ENCODE data around the gene BICRAL.
"Not testable (repeated sequence)": the region's sequence is repeated elsewhere in the genome, so short reads cannot be mapped to it uniquely, and the experiment has no call there.

Gene BICRAL

DNA sequence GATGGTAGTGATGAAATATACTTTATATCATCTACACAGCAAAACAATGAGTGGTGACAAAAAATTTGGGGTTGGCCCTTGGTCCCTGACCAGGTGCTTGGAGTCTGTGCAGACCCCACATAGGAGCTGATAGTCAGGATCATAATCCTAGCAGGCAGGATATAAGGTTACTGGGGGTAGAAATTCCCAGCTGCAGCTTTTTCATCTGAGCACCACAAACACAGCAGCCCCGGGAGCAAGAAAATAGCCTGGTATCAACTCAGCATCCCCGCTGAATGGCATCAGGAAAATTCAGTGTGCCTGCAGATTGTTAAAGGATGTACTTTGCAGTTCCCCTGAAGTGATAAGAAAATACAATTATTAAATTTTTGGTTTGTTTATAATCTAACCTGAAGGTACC, 69.7 kb downstream of the BICRAL start:
- DNase-seq = no peak

DNA sequence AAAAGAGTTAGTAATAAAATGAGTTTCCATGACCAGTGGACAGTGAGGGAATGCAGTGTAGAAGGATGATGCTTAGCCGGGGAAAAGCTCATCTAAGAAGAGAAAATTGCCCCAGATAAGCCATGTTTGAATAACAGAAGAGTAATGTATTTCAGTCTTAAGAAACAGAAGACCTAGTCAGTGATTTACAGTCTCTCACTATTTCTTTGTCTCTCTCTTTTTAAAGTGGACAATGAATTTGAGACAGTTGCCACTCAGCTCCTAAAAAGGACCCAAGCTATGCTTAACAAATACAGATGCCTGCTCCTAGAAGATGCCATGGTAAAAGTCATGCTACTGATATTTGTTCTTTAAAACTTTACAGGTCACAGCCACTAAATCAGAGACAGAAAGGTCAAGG, 78.2 kb downstream of the BICRAL start:
- DNase-seq = no peak

DNA sequence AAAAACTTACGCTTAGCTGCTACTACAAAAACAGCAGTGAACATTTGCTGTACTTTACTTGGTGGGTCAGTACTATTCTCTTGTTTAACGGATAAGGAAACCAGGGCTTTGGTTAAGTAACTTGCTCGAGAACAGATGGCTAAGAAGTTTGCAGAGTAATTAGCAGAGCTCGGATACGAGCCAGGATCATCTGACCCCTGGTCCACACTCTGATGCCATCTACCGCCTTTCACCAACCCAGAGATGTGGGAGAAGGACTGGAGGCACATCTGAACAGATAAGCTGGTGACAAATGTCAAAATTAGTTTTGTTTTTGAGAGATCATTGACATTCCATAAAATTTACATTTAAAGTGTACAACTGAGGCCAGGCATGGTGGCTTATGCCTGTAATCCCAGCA, 78.6 kb downstream of the BICRAL start:
- no peak for DNase-seq

DNA sequence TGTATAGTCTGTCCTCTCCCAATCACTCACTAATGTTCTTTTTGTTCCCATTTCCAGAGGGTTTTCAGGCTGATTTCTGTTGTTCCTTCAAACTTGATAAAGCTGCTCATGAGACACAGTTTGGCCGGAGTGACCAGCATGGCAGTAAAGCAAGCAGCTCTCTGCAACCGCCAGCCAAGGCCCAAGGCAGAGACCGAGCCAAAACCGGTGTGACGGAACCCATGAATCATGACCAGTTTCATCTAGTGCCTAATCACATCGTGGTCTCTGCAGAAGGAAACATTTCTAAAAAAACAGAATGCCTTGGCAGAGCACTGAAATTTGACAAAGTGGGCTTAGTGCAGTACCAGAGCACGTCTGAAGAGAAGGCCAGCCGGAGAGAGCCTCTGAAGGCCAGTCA, 82.8 kb downstream of the BICRAL start:
- DNase-seq = no peak

DNA sequence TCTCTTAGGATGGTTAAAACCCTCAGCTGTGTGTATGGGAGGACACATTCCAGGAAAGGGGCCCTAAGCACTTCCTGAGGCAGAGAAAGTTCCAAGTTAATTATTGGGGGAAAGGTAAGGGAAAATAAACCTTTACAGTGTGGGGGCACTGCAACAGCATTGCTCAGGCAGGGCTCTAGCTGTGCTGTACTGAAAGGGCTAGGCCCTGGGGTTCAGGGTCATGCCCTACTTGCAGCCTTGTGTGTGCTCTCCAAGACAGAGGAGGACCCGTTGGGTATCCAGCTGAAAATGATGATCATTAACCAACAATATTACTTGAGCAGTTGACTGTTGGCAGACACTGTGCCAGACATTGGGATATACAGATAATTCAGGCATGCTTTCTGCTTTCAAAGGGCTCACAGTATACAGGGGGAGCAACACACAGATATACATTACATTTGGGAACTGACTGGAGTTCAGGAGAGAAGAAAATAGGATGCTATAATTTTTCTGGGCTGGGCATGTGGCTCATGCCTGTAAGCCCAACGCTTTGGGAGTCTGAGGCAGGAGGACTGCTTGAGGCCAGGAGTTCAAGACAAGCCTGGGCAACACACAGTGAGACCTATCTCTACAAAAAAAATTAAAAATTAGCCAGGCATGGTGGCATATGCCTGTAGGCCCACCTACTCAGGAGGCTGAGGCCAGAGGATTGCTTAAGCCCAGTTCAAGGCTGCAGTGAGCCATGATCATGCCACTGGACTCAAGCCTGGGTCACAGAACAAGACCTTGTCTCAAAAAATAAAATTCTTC, 88.5 kb downstream of the BICRAL start:
- no peak for DNase-seq

DNA sequence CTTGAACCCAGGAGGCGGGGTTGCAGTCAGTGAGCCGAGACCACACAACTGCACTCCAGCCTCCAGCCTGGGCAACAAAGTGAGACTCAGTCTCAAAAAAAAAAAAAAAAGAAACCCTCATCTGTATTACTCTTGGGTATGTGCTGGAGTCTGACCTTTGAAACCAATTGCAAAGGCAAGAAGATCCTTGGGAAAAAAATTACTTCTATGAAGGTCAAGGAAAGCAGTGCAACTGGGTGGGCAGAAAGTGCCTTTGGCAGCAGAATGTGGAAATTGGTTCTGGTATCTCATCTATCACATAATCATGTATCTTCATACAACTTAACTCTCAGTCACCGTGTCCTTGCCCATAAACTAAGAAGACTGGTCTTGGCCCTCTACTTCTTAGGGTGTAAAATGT, 89.9 kb downstream of the BICRAL start:
- no peak for DNase-seq

DNA sequence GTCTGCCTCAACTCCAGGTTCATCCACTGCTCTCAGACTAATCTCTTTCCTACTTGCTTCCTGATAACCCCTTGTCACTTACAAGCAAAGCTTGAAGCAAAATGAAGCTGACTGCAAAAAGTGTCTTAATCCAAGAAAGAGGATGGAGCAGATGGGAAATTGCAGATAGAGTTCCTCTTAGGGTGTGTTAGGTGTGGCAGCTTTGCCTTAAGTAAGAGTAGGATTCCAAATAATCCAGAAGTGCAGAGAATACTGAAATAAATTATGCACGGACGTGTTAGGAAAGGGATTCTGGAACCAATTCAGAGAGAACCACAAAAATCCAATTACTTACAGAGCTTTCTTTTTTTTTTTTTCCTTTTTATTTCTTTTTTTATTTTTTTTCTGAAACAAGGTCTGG, 91.5 kb downstream of the BICRAL start:
- DNase-seq = no peak

DNA sequence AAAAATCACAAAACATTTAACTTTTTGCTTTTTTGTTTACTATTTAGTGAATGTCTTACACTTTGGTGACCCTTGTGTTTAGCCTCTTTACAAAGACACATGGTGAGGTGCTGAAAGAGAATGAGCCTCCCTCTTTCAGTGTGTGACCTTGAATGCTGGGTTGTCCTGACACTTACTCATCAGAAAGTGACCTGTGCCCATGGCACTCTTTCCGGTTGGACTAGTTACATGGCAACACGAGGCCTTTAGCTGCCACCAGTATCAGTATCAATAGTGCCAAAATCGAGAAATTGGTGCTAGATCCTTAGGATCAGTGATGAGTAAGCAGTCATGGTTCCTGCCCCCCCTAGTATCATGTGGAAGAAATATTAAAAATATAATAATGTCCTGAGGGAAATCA, 95.8 kb downstream of the BICRAL start:
- DNase-seq = no peak

DNA sequence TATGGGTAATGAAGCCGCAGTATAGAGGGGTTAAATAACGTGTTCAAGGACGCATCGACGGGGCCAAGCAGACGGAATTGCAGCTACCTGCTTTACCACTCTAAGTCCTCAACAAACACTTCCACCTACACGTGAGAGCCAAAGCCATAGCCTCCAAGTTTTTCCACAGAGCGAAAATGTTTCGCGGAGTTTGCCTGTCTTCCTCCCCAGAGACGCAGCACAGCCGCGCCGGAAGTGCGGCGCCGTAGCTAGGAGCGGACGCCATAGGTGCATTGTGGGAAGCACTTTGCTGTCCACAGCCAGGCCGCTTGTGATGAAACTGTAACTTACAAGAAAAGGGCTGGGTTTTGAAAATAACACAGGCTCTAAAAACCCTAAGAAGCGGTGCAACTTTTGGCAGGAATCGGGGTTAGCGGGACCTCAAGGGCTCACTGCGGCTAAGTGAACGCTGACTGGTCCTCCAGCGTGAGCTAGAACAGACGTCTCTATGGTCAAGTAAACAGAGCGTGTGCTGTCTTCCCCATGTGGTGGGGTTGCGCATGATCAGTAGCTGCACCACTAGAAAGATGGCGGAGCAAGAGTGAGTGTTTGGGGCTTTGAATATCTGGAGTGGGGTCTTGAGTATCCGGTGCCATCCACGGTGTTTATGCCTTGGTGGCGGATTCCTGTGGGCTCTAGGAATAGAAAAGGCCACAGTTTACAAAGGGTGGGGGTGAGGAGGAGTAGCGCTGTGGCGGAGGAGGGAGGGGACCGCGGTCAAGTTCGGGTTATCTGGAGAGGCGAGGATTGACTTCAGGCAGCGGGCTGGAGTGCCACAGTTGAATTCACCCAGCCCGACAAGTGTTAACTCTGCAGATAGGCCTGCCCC, 97.8 kb downstream of the BICRAL start, which contains the start of gene RPL7L1:
Gene RPL7L1, plus strand, starts transcription at position 245 of the 868 bp plus-strand sequence. Its CDS starts 295 bp downstream, at position 540.
- DNase-seq = peak; percentile 89

DNA sequence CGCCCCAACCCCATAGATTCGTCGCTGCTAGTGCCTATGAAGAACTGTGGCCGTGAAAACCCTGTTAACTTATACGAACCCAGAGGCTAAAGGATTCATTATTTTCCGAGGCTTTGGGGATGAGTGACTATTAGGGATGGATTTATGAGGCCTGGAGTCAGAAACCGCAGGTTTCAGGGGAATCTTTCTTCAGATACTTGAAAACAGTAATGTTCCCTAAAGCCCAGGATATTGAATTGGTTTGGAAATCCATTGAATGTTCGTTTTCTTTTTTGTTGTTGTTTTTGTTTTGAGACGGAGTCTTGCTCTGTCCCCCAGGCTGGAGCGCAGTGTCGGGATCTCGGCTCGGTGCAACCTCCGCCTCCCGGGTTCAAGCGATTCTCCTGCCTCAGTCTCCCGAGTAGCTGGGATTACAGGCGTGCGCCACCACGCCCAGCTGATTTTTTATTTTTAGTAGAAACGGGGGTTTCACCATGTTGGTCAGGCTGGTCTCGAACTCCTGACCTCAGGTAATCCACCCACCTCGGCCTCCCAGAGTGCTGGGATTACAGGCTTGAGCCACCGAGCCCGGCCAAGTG, 98.5 kb downstream of the BICRAL start:
- DNase-seq = peak; percentile 61

DNA sequence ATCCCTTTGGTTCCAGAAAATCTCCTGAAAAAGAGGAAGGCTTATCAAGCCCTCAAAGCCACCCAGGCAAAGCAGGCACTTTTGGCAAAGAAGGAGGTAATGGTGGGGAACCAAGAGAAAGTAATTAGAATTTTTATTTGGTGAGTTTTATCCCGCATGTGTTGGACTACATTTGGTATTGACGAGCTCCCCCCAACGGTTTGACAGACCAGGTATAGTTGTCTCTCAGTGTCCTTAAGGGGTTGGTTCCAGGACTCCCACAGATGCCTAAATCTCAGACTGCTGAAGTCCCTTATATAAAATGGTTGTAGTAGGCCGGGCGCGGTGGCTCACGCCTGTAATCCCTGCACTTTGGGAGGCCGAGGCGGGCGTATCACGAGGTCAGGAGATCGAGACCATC, 99.0 kb downstream of the BICRAL start:
- DNase-seq = not testable (repeated sequence)

DNA sequence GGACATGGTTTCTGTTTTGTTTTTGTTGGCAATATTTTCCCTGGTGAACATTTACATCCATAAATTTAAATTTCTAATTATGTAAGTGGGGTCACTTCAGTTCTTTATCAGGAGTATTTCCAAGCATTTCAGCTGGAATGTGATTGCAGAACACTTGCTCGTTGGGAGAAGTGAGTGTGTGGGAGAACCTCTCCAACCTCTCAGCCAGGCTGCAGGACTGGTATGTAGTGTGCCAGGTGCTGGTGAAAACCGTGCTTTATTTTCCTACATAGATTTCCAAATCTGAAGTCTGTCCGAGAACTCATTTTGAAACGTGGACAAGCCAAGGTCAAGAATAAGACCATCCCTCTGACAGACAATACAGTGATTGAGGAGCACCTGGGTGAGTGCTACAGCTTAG, 103.8 kb downstream of the BICRAL start:
- DNase-seq = no peak

DNA sequence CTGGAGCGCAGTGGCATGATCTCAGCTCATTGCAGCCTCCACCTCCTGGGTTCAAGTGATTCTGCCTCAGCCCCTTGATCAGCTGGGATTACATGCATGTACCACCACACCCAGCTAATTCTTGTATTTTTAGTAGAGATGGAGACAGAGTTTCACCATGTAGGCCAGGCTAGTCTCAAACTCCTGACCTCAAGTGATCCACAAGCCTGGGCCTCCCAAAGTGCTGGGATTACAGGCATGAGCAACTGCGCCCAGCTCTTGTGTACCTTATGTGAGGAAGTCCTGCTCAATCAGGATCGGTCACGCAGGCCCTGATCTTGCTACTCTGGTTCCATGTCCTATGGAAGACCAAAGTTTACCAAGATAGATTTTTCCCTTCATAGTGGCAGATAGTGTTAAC, 106.3 kb downstream of the BICRAL start:
- DNase-seq = not testable (repeated sequence)

DNA sequence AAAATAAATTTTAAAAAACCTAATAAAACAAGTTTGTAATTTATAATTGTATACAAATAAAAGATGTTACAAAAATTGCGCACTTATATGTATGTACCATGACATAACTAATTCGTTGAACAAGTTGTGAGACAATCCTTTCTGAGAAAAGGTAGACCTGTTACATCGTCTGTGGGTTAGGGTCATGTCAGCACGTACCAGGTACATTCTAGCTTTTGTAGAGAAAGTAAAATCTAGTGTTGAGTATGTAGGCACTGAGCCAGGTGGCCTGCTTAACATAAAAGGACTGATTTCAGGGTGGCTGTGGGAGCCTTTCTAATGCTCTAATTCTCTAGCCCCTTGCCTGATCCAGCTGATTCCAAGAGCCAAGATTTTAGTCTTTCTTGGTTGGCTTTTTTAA, 108.0 kb downstream of the BICRAL start:
- no peak for DNase-seq

DNA sequence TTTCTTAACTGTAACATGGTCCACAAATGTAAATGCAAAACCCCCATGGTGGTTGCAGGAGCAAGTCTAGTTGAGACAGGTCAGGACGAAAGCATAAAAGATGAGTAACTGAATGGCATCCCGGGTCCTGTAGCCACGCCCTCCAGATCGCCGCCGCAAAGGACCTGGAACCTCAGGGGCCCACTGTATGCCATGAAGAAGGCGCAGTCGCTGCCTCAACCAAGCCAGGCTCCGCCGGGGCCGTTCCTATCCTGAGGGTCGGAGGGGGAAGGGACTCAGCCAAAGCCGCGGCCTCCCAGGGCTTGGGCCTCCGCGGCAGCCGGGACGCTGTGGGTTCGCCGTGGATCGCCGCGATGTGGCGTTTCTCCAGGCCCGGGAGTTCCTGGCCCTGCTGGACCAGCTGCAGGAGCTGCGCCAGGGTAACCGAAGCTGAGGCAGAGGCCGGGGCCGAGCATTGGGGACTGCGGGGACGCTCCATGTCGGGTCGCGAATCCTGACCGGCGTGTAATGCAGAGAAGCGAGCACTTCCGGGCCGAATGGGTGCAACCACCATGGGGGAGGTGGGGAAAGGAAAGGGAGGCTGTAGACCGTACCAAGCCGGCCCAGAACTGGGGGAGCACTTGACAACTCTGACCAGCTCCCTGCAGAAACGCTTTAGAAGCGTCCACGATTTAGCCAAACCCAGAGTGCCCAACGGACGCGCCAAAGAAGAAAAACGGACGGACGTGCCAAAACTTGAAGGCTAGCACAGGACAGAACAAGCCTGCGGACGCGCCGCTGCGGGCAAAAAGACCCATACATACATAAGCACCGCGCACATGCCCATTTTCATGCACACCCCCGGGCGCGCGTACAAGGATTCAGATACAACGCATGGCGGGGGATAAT, 108.7 kb downstream of the BICRAL start:
- DNase-seq = peak; percentile 93

DNA sequence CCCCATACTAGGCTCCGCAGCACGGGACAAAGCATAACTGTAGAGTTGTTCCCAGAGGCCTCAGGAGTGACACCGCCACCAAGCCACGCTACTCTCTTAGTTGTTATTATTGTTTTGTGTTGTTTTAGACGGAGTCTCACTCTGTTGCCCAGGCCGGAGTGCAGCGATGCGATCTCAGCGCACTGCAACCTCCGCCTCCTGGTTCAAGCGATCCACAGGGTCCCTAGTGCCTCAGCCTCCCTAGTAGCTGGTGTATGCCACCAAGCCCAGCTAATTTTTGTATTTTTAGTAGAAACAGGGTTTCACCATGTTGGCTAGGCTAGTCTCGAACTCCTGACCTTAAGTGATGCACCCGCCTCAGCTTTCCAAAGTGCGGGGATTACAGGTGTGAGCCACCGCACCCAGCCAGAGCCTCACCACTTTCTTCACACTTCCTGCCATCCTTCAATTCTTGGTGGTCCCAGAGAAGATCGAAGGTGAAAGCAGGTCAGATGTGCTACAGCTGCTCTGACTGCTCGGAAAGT, 109.4 kb downstream of the BICRAL start:
- no peak for DNase-seq

DNA sequence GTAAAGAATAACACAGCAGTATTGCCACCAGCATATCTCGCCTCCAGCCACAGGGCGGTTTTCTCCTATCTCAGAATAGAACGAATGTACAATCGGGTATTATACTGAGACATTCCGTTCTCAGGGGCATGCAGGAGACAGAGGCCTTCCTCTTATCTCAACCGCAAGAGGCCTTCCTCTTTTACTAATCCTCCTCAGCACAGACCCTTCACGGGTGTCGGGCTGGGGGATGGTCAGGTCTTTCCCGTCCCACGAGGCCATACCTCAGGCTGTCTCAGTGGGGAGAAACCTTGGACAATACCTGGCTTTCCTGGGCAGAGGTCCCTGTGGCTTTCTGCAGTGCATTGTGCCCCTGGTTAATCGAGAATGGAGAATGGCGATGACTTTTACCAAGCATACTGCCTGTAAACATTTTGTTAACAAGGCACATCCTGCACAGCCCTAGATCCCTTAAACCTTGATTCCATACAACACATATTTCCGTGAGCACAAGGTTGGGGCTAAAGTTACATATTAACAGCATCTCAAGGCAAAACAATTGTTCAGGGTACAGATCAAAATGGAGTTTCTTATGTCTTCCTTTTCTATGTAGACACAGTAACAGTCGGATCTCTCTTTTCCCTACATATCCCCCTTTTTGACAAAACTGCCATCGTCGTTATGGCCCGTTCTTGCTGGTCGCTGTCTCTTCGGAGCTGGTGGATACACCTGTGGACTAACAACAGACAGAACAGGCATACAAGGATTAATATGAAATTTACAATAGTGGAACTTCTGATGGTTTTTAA, 112.4 kb downstream of the BICRAL start:
- DNase-seq = not testable (repeated sequence)

DNA sequence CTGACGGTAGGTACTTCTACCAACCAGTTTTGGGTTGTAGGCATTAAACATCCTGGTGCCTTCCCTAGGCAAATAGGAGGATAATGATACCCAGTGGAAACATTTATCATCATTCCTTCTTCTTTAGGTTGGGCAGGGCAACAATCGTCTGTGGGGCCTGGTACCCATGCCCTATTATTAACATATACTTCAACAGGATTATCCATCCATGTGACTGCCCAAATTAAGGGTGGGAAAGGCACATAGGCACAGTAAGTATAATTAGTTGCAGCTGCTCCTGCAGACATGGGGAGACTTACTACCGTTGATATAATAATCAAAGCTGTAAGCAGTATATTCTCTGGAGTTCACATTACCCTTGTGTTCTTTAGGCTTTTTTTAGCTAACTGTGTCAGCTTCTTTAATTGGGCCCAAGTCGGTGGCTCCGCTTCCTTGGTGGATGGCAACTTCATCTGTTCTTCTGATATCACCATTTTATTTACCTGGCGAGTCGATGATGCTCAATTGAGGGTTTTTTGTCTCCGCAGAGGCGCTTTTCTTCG, 114.4 kb downstream of the BICRAL start:
- DNase-seq = no peak

DNA sequence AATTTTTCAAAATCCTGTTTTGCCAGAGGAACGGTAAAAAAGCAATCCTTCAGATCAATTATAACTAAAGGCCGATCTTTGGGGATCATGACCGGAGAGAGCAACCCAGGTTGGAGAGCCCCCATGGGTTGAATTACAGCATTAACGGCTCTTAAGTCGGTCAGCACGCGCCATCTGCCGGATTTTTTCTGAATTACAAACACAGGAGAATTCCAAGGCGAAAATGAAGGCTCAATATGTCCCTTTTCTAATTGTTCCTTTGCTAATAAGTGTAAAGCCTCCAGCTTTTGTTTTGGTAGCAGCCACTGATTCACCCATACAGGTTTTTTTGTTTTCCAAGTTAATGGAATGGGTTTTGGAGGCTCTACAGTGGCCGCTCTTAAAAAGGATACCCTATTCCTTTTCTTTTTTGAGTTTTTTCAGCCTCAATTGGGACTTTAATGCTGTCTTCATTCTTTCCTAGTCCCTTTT, 117.1 kb downstream of the BICRAL start:
- DNase-seq = peak; percentile 84

DNA sequence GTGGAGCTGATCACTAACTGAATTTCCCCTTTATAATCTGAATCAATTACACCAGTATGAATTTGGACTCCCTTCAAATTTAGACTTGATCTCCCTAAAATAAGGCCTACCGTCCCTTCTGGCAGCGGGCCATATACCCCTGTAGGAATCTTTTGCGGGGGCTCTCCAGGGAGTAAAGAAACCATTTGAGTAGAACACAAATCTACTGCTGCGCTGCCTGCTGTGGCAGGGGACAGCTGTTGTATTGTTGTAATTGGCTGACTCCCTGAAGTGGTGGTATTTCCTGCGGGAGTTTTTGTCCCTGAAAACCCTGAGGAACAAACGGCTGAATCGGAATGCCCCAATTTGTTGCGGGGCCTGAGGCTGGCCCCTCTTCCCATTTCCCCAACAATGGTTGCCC, 118.0 kb downstream of the BICRAL start:
- DNase-seq = no peak

DNA sequence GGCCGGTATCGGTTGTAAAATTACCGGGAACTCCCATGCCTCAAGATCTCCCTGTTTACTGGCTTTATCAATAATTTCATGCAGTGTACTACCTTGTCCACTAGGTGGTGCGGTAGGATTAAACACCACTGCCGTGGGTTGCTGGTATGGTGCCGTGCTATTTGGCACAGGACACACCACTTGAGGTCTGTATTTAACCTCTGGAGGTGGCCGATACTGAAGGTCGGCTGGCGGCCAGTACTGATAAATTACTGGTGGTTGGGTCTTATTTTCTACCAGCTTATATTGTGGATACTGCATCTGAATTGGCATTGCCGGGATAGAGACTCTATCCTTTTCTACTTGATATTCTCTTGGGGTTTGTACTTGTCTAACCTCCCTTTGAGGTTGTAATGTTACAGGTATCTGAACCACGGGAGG, 119.7 kb downstream of the BICRAL start:
- peak; percentile 77 for DNase-seq

Measured in activated CD8-positive, alpha-beta memory T cell treated with anti-CD3 and anti-CD28 coated beads, Interleukin-2, amount 50 U/mL, for 48 hours (primary cell).